GM19468 (cell line): ENCODE results near the gene SLC12A7.

Source experiments
- ATAC-seq: cut with Tn5 transposase; IDR thresholded peaks from one replicate; pipeline ENCODE4 v1.9.1; 2021; ENCODE audit warnings: mild to moderate bottlenecking, moderate library complexity, moderate number of reproducible peaks; ENCODE audit not compliant: unreplicated experiment; ENCODE audit errors: extremely low read depth

Gene SLC12A7

DNA sequence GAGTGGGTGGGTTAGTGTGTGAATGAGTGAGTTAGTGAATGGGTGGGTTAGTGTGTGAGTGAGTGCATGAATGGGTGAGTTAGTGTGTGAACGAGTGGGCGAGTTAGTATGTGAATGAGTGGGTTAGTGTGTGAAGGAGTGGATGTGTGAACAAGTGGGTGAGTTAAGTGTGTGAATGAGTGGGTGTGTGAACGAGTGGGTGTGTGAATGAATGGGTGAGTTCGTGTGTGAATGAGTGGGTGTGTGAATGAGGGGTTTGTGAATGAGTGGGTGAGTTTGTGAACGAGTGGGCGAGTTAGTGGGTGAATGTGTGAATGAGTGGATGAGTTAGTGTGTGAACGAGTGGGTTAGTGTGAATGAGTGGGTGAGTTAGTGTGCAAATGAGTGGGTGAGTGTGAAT lies 69.2 kb downstream of the SLC12A7 start:
- no peak for ATAC-seq

DNA sequence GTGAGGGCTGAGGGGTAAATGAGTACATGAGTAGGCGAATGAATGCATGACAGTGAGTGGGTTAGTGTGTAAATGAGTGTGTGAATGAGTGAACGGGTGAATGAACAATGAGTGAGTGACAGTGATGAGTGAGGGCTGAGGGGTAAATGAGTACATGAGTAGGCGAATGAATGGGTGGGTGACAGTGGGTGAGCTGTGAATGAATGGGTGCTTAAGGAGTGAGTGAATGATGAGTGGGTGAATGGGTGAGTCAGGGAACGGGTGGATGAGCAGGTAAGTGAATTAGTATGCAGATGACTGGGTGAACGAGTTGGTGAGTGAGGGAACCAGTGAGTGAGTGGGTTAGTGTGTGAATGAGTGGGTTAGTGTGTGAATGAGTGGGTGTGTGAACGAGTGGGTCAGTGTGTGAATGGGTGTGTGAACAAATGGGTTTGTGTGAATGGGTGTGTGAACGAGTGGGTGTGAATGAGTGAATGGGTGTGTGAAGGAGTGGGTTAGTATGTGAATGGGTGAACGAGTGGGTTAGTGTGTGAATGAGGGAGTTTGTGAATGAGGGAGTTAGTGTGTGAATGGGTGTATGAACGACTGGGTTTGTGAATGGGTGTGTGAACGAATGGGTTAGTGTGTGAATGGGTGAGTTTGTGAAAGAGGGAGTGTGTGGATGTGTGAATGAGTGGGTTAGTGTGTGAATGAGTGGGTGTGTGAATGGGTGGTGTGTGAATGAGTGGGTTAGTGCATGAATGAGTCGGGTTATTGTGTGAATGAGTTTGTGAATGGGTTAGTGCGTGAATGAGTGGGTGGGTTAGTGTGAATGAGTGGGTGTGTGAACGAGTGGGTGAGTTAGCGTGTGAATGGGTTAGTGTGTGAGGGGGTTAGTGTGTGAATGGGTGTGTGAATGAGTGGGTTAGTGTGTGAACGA lies 70.4 kb downstream of the SLC12A7 start:
- ATAC-seq = no peak

DNA sequence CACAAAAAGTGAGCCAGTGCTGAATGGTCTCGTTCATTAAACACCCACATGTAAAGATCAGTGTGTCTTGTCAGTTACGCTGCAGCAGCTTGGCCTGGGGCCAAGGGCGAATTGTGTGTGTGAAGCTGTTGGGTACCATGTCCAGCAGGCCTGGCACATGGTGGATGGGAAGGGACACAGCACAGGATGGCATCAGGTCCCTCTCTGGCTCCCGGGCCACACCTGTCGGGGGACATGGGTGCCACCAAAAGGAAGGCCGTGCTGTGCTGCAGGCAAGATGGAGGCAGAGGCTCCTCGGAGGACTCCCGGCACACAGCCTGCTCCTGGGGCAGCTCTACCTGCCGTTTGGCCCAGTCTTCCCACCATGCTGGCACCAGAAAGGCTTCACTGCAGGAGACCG lies 71.3 kb downstream of the SLC12A7 start:
- ATAC-seq = no peak

DNA sequence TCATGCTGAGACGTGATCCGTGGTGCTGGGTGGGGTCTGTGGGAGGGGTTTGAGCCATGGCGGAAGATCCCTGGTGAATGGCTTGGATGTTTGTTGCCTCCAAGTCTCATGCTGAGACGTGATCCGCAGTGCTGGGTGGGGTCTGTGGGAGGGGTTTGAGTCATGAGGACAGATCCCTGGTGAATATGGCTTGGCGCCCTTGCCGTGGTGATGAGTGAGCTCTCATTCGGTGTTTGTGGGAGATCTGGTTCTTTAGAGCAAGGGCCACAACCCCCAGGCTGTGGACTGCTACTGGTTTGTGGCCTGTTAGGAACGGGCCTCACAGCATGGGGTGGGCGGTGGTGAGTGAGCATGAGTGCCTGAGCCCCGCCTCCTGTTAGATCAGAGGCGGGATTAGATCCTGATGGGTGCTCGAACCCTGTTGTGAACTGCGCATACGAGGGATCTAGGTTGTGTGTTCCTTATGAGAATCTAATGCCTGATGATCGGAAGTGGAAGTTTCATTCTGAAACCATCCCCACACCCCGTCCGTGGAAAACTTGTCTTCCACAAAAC lies 72.1 kb downstream of the SLC12A7 start:
- ATAC-seq = no peak

DNA sequence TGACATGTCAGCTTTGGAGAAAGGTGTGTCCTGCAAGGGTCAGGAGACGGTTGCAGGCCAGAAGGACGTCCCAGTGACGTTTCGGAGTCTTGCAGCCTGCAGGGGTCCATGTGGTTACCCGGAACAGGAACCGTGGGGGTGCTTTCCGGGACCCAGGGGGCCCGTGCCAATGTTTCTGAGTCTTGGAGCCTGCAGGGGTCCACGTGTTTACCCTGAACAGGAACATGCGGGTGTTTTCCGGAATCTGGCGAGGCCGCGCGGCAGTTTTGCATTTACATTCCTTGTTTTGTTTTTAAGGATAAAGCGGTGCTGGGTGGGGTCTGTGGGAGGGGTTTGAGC lies 72.7 kb downstream of the SLC12A7 start:
- no peak for ATAC-seq

DNA sequence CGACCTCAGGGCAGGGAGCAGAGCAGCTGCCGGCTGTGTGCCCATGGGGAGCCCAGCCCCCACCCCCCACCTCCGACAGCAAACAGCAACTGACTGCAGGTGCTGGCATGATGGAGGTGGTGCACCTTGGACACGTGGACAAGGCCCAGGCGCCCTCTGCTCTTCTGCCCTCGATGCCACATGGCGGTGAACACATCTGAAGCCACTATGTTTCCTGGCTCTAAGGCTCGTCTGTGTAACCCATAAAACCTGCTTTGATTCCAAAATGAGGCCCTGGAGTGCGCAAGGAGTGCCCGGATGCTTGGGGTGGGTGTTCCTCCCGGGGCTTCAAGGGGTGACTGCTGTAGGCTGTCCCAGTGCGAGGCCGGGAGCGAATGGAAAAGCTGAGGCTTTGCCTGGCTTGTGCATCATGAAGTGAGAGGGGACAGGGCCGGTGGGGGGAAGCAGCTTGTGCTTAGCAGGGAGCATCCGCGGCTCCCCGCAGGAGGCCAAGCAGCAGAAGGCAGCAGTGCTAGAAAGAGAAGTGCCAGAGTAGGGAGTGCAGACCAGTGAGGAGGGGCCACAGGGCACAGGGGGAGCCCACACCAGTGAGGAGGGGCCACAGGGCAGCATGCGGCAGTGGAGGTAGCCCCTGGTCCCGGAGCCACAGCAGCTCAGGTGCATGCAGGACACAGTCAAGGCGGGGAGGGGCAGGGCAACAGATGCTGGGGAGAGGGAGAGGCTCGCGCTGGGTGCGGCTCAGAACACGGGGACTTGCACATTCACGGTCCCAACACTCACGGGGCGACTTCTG lies 73.2 kb downstream of the SLC12A7 start:
- no peak for ATAC-seq

DNA sequence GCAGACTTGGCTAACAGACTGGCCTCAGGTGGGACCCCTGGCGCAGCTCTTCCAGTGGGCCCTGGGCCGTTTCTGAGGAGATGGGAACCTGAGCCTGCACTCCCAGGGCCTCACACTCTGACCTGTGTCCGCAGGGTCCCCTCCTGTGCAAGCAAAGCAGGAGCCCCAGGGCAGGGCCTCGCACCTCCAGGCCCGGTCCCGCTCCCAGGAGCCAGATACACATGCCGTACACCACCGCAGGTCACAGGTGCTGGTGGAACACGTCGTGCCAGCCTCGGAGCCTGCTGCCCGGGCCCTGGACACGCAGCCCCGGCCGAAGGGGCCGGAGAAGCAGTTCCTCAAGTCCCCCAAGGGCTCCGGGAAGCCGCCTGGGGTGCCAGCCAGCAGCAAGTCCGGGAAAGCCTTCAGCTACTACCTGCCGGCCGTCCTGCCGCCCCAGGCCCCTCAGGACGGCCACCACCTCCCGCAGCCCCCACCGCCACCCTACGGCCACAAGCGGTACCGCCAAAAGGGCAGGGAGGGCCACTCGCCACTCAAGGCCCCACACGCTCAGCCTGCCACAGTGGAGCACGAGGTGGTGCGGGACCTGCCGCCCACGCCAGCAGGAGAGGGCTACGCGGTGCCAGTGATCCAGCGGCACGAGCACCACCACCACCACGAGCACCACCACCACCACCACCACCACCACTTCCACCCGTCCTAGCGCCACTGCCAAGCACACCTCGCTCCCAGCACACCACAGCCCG lies 74.0 kb downstream of the SLC12A7 start:
- ATAC-seq = no peak

DNA sequence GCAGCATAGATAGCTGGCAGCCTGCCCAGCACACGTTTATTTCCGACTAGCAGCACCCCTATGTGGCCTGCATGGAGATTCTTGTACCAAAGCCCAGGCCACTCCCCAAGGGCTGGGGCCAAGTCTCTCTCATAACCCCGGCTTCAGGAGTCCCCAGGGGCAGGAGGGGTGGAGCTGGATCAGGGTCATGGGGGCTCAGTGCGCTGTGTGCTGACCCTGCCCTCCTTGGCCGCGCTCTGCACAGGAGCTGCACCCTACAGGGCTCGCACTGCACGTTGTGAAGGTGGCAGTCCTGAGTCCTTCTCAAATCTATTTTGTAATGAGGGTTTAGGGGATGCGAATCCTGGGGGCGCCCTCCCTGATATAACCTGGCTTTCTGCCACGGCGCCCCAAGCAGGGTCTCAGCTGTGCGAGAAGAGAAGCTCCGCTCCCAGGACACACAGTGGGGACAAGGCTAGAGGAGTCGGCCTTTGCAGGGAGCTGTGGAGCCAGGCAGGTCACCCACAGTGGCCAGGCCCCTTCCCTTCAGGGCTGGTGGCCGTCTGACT lies 74.7 kb downstream of the SLC12A7 start:
- no peak for ATAC-seq

DNA sequence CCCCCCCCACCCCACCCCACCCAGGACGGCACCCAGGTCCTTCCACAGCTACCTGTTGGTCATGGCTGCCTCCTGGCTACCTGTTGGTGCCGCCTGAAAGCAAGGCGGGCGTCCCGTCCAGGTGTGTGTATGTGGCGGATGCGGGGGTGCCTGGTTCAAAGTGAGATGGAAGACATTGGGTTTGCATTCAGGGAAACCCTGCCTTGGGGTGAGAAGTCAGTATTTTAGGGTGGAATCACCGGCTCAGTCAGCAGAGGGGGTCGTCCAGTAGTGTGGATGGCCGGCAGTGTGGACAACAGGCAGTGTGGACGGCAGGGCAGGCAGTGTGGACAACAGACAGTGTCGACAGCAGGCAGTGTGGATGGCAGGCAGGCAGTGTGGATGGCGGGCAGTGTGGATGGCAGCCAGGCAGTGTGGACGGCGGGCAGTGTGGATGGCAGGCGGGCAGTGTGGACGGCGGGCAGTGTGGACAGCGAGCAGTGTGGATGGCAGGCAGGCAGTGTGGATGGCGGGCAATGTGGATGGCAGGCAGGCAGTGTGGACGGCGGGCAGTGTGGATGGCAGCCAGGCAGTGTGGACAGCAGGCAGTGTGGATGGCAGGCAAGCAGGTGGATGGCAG lies 75.2 kb downstream of the SLC12A7 start:
- no peak for ATAC-seq

DNA sequence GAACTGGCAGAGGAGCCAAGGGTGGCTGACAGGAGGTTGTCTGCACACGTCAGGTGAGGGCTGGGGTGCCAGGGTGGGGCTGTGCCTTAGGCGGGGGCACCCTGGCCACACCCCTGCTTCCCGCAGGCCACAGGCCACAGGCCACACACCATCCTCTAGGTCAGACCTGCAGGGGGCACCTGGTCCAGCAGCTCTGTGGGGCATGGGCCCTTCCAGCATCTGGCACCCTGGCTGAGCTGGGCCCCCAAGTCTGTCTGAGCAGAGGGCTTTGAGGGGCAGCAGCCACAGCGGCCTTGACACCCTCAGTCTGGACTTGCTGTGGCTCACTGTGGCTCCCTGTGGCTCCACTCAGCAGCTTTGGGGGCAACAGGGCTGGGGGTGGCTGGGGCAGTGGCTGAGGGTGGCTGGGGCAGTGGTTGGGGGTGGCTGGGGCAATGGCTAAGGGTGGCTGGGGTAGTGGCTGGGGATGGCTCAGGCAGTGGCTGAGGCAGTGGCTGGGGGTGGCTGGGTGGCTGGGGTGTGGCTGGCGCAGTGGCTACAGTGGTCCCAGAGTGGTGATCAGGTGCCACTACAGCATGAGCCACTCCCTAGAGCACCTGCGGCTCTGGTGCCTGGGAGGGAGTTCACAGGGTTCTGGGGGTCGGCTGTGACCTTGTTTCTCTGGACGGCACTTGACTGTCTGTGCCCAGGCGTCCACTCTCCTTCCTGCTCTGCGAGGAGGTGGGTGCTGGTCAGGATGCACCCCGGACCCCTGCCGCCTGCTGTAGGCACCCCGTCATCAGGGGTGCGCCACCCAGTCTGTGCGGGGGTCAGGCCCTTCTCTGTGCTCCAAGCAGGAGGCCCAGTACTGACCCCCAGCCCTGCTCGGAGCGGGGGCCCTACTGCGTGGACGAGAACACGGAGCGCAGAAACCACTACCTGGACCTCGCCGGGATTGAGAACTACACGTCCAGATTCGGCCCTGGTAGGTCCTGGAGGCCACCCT lies 76.2 kb downstream of the SLC12A7 start:
- no peak for ATAC-seq

DNA sequence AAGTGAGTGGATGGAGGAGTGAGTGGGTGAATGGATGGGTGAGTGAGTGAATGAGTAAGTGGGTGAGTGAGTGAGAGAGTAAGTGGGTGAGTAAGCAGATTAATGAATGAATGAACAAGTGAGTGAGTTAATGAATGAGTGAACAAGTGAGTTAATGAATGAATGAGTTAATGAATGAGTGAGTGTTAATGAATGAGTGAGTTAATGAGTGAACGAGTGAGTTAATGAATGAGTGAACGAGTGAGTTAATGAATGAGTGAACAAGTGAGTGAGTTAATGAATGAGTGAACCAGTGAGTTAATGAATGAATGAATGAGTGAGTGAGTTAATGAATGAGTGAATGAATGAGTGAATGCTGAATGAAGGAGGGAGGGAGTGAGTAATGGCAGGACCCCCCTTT lies 76.9 kb downstream of the SLC12A7 start:
- no peak for ATAC-seq

DNA sequence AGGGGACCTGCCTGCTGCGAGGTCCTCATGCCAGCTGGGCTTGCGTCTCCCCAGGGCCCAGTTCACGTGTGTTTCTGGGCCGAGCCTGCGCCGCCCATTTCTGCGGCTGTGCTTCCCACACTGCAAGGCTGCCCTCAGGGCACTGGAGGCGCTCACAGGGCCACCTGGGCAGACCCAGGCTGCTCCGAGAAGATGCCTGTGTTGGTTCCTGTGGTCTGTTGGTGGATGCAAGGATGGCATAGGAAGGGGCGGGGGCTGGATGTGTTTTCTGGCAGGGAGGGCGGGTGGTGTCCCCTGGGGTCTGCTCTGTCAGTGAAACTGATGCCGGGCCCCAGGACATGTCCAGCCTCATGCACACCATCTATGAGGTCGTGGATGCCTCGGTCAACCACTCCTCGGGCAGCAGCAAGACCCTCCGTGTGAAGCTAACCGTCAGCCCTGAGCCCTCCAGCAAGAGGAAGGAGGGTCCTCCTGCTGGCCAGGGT lies 77.4 kb downstream of the SLC12A7 start:
- ATAC-seq = no peak

DNA sequence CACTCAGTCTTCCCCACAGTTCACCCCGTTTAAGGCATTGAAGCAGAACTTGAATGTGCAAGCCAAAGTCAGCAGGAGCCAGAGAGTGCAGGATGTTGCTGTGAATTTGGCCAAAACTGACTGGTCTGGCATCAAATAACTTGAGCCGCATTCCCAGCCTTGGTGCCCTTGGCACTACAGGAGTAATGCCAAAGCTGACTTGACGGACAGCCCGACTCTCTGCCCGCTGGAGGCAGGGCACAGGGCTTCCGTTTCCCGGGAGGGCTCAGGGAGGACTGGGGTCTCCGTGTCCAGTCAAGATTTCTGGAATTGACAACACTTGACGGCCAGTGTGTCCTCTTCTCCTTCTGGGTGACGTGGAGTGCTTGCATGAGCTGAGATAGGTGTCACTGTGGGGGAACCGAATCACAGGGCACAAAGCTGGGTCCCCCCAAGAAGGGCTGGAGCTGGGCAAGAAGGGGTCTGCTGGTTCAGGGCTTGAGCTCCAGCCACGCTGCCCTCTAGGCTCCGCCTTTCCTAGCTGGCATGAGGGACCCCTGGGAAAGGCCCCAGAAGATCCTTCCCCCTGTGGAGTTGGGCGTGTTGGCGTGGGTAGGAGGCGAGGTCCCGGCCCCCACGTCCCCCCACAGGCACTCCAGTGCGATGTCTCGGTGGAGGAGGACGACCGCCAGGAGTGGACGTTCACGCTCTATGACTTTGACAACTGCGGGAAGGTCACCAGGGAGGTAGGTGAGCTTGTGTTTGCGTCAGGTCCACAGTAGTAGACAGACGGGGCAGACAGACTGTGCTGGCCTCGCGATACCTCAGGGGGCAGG lies 78.0 kb downstream of the SLC12A7 start:
- no peak for ATAC-seq

DNA sequence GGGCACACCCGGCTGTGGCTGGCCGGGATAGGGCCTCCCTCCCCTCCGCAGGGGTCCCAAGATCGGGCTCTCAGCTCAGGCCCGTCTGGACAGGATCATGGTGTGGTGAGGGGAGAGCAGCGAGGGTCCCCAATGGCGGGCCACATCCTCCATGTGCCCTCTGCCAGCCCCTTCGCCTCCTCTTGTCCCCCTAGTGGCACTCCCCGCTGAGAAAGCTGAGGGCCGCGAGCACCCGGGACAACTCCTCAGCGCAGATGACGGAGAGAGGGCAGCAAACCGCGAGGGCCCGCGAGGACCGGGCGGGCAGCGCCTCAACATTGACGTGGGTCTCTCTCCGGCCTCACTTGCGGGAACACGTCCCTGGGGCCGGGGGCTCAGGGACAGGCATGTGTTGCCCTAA lies 78.7 kb downstream of the SLC12A7 start:
- no peak for ATAC-seq

DNA sequence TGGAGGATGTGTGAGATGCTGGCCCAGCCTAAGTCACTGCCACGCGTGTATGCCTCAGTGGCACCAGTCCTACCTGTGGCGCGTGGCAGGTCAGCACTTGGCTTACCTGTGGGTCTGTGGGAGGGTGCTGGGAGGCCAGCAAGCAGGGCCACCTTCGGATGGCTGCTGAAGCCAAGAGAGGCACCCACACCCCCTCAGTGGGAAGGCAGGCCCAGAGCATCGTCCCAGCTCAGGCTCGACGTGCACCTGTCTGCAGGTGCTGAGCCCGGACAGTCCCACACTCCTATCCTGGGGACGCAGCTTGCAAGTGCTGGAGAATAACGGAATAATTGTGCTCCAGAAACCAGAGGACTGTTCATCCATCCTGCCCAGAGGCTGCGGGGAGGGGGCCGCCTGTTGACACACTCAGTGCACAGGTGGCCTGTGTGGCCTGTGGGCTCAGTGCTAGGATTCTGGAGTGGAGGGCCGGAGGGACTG lies 79.3 kb downstream of the SLC12A7 start:
- ATAC-seq = no peak

DNA sequence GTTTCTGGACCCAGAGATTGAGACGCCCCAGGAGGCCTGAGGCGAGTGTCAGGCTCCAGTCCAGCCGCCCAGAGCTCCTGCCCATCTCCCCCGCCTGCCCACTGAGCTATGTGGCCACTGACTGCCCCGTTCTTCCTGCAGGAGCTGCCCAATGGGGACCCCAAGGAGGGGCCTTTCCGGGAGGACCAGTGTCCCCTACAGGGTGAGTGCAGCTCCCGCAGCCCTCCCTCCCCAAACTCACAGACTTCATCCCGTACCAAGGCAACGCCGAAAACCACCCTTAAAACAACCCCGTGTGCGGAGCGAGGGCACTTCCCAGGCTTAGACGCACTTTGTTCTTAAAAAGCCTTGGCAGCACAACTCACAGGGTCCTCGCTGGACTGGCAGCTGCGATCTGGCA lies 79.9 kb downstream of the SLC12A7 start:
- no peak for ATAC-seq

DNA sequence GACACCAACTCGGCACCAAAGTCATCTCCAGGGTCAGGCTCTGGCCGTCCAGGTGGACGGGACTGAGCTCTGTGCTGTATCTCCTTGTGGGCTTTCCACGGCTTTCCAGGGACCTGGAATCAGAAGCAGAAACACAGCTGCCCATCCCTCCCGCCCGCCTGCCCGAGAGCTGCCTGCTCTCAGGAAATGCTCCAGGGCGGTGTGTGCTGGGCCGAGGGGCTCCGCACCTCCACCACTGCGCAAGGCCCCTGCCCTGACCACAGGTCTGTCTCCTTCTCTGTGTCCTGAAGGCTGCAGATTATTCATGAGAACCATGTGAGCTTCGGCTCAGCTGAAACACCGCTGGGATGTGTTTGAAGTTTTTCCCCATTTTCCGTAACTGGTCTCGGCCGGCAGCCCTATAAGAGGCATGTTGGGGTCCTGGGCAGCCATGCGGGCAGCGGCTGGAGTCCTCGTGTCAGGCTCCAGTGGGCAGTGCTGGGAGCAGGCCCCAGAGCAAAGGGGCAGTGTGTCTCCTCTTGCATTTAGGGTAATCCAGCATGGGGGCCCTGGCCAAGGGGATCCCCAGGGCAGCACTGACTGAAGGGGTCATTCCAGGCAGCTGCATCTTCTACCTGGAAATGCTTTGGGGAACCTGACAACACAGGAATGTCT lies 80.4 kb downstream of the SLC12A7 start:
- no peak for ATAC-seq
